ENCODE results near the gene MNAT1.

- no peak for TF ChIP-seq CTCF (IDR thresholded peaks at IDR 0.05)
- TF ChIP-seq POLR2A (IDR thresholded peaks at IDR 0.05) = no peak
Measured at GRCh38 chr14:60981633-60982455, 247.3 kb downstream of the MNAT1 start.

Measured in lower leg skin (tissue), 3 donors.